Hematopoietic multipotent progenitor cell (in vitro differentiated cells): Measurements from ENCODE around the gene CDK14. TPM values are rescaled to one million over a fixed set of nuclear protein-coding genes. Genes with fewer than 3 reads are reported as not detected.

Experiments
- DNase-seq, 3 donors: peaks; one replicate each; pipeline ENCODE4 v3.0.0-alpha.2; 2011 to 2015; ENCODE audit warnings: low read depth in 2 of 3, low spot score in 2 of 3
- total RNA-seq: library from RNA; depleted of rRNA; stranded (reverse); fragments of >200 nt; gene quantifications from one replicate; pipeline ENCODE4 v1.2.3, GENCODE V29; 2012

Gene CDK14
- total RNA-seq, 1 donor, result 7.5 TPM

DNA sequence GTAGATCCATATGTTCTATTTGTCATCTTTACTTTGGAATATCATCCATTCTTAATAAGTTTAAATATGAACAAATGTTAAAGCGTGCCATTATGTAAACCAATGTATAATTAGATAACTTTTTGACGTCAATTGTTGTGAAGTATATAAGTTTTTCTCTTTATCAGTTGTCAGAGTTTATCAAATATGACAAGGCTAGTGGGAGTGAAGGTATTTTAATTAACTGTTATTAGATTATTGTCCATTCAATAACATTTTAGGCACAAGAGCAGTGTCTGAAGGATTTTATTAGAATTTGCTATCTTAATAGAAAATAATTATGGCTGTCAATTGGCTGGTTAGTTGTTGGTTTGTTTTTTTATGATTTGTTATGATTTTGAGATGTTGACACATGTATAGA, 280.6 kb downstream of the CDK14 start:
- DNase-seq, result no peak

GRCh38 chr7:90877201-90877600, 281.1 kb downstream of the CDK14 start:
- DNase-seq, result no peak

DNA sequence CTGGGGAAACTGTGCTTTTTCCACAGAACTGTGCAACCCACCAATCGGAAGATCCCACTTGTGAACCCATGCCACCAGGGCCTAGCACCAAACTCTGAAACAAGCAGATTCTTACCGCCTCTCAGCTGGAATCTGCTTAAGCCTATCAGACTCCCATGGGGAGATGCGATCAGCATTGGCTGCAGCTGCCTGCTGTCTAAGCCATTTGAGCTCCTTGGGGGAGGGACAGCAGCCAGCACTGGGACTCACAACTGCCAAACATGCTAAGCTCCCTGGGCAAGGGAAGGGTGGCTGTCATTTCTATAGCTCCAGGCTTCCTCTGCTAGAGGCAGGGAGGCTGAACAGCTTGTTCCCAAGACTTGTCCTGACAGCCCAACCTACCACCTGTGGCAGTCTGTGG, 283.8 kb downstream of the CDK14 start:
- DNase-seq, result no peak

DNA sequence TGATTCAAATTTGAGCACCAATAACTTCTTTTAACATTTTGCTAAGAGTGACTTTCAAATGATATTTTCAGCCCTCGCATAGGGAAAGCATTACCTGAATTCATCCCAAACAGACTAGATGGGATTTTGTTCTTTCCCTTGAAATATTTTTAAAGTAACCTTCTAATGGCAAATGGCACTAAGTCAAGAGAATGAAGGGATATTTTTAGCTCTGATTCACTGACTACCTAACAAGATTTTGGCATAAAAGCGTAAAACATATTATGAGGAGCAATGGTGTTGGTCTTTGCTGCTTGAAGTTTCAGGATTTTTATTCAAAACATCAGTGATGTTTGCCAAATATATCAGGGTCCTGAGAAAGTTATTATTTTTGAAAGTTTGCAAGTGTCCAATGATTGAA, 290.3 kb downstream of the CDK14 start:
- DNase-seq, result no peak

- DNase-seq, result no peak
Measured at GRCh38 chr7:90889210-90889609, 293.1 kb downstream of the CDK14 start.

DNA sequence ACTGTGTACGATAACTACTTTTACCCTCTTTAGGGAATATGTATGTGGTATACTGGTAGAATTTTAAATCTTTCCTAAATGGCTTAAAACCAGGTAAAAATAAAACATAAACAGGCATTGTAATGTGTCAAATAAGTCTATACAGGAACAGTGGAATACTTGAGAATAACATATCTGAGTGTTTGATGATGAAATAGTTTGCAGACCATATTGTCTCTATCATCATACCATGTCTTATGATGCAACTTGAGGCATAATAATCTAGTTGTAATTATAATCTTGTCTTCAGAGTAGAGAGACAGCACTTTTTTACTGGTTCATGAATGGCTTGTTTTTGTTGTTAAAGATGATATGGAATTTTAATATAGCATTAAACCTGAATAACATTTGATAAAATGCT, 293.5 kb downstream of the CDK14 start:
- no peak for DNase-seq

DNA sequence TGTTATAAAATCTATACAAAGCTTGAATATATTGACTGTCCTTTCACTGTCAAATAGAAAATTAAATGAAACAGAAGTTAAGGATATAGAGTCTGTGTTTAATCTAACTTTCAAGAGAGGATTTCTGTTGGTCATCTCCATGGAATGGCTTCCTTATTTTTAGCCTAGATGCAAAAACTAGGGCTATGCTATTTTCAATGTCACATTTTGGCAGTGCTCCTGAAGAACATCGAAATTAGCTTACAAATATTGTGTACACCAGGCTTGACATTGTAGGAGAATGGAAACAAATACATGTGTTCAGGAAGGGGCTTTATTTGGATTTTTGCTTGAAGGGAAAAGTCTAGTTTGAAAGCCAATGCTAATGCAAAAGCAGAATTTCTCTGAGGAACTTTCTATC, 295.4 kb downstream of the CDK14 start:
- no peak for DNase-seq

DNA sequence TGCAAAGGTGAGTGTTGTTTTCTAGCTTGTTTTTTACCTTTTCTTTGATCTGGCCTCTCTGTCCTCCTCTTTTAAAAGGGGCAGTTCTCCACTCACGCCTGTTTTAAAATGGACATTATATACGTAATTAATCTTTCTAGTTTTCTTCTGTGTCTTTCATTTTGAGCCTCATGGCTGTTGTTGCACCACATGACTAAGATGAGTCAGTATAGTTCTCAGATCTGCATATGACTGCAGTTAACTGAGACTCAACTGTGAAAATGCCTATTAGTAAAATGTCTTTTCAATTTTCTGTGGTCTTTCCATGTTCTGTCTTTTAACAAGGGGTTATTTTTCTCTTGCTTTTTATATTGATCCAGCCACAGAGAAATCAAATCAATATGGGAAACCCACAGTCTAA, 296.1 kb downstream of the CDK14 start:
- DNase-seq, result no peak

DNA sequence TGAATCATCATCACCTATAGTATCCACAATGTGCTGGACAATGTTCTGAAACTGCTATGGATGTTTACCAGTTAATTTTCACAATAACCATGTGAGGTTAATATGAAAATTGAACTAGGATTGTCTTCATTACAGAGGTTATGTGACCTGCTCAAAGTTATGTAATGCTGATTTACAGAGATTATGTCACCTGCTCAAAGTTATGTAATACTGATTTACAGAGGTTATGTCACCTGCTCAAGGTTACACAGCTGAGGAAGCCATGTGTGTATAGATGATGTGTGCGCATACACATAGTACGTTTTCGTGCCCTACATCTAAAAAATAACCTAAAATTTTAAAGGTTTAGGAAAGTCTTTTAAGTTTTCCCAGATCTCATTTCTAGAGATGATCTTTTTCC, 298.0 kb downstream of the CDK14 start:
- no peak for DNase-seq

GRCh38 chr7:90896458-90896857, 300.3 kb downstream of the CDK14 start:
- no peak for DNase-seq

- DNase-seq, result no peak
Measured at GRCh38 chr7:90897961-90898469, 301.9 kb downstream of the CDK14 start.

GRCh38 chr7:90900628-90901356, 304.7 kb downstream of the CDK14 start:
- no peak for DNase-seq

- DNase-seq, result no peak
Measured at GRCh38 chr7:90903841-90904240, 307.7 kb downstream of the CDK14 start.

DNA sequence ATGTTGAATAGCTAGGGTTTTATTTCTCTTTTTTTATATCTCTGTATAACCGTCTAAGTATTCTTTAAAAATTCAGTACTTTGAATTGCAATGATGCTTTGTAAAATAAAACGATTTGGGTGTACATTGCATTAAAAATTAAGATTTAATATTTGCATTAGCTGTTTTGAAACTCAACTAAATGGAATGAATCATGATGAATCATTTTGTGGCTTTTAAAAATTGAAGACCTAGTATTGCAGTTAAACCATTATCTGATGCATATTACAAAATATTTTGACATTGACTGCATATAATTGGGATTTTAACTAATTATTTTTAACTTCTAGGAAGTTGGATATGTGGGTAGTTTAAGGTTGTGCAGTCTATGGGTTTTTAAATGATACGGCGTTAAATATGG, 314.0 kb downstream of the CDK14 start:
- no peak for DNase-seq

DNA sequence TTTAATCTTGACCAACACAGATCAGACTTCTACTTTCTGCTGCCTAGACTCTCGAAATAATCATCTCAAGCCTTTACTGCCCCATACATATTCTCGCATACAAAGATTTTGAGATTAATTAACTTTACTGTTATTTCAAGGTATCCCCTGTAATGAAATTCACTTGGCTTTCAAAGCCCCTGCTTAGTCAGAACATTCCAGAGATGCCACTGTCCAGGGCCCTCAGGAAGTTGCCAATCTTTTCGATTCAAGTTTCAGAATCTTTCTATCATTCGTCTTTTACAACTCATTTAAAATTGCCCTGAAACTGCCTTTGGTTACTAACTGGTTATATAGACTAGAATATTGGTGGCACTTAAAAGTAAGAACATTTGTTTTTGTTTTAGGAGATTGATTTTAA, 320.2 kb downstream of the CDK14 start:
- no peak for DNase-seq

- no peak for DNase-seq
Measured at GRCh38 chr7:90917539-90917938, 321.4 kb downstream of the CDK14 start.

DNA sequence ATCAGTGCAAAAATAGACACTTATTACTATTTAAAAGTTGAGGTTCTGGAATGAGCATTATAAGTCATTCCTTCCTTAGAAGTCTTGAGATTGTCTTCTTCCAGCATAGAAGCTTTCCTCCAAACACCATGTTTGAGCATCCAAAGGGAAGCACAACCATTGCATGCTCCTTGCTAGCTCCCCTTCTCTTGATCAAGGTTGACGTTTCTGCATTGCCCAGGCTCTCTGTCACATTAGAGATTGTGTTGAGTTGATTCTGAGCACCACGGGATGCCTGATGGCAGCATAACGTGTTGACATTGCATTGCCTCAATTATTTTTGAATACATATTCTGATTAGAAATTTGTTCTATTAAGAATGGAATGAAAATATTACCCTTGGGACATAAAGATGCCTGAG, 322.2 kb downstream of the CDK14 start:
- DNase-seq, result no peak

DNA sequence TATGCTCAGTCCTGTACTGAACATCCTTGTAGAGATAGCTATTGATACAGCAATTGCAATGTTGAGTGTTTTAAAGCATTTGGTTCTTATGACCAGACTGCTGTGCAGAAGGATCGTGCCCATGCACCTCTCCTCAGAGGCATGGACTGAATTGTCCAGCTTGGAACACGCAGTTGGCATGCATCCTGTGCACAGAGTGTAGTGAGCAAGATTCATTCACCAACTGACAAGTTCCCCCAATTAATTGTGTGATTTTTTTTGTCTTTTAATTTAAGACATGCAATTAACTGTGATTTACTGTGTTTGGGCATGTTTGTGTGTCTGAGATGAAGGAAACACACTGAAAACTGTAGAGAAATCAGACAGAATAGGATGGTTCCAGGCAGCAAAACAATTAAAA, 323.7 kb downstream of the CDK14 start:
- no peak for DNase-seq

DNA sequence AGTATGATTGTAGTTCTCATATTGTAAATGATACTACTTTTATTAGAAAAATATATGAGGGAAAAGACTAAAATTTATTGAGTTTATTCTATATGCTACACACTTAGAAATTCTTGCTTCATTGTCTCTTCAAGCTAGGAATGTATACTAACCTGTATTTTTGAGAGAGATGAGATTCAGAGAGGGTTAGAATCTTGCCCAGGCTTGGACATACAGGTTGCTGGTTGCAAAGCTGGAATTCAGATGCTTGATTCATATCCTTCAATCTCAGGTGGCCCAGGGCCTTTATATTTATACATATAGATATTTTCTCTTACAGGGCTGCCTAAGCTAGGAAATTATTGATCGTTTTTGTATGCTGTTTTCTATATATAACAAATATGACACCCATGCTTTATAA, 324.2 kb downstream of the CDK14 start:
- DNase-seq, result no peak

DNA sequence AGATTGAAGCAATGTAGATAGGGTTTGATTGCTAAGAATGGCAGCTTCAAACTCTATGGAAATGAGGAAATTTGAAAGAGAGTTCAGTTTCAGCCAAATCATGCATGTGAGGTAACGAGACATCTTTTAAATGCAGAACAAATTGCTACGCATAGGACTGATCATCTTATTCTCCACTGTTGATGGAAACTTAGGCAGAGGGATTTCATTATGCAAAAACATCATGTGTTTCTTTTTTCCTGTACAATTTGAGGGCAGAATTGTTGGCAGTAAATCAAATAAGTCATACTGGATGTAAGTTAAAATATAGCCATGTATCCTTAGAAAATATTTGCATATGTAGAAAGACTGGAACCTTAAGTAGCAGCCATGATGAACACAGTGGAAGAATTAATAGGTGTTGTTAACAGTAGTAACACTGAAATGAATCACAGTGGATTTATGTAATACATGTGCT, 327.4 kb downstream of the CDK14 start:
- no peak for DNase-seq

DNA sequence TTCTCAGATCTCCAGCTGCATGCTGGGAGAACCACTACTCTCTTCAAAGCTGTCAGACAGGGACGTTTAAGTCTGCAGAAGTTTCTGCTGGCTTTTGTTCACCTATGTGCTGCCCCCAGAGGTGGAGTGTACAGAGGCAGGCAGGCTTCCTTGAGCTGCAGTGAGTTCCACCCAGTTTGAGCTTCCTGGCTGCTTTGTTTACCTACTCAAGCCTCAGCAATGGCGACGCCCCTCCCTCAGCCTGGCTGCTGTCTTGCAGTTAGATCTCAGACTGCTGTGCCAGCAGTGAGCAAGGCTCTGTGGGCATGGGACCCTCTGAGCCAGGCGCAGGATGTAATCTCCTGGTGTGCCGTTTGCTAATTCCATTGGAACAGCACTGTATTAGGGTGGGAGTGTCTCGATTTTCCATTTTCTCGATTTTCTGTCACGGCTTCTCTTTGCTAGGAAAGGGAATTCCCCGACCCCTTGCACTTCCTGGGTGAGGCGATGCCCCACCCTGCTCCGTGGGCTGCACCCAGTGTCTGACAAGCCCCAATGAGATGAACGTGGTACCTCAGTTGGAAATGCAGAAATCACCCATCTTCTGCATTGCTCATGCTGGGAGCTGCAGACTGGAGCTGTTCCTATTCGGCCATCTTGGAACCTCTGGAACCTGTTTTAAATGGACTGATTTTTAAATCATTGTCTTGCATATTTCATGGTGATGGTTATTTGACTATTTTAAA, 332.7 kb downstream of the CDK14 start:
- DNase-seq, result peak in 1 of 3 donors; percentile 1
